NB4 (cell line): Measurements from ENCODE around the gene MX1.

Source experiments
- DNase-seq: peaks from one replicate; pipeline ENCODE4 v3.0.0; 2010; ENCODE audit warnings: low read depth
- H3K4me3 ChIP-seq: one replicate; pipeline ENCODE4 v1.5.1; 2011; ENCODE audit warnings: mild to moderate bottlenecking, low read depth, low read length, moderate library complexity
- CTCF ChIP-seq: IDR thresholded peaks from one replicate; pipeline ENCODE4 v1.5.1; 2012; ENCODE audit warnings: low read depth, low read length
- MAX ChIP-seq: IDR thresholded peaks from 2 replicates; pipeline ENCODE4 v1.6.1; 2011; ENCODE audit warnings: low read depth, low read length
- MYC ChIP-seq: IDR thresholded peaks from 2 replicates; pipeline ENCODE4 v1.6.1; 2011; ENCODE audit warnings: low read depth, low read length
- POLR2A ChIP-seq: IDR thresholded peaks from 2 replicates; pipeline ENCODE4 v1.6.1; 2011; ENCODE audit warnings: mild to moderate bottlenecking; ENCODE audit not compliant: insufficient read length; ENCODE audit errors: extremely low read depth

The MX1 gene

GRCh38 chr21:41425954-41426675, at the start of gene MX1:
MX1 (plus strand) TSS chr21:41426239; CDS start chr21:41432071, 5,832 bp downstream.
- no peak within 1 kb of the TSS for H3K4me3 ChIP-seq
- no peak for TF ChIP-seq MAX
- no peak for TF ChIP-seq CTCF
- TF ChIP-seq MYC = no peak
- TF ChIP-seq POLR2A = no peak
- DNase-seq = no peak

GRCh38 chr21:41377715-41378114, 48.3 kb upstream of the MX1 start:
- H3K4me3 ChIP-seq = no peak overlapping the region
- DNase-seq = no peak
- TF ChIP-seq POLR2A (no peak), CTCF (no peak), MYC (no peak), MAX (no peak)

- DNase-seq = no peak
- no peak for TF ChIP-seq MAX
- TF ChIP-seq MYC = no peak
- TF ChIP-seq POLR2A = no peak
- TF ChIP-seq CTCF = no peak
- no peak overlapping the region for H3K4me3 ChIP-seq
Measured at GRCh38 chr21:41378849-41379248, 47.2 kb upstream of the MX1 start.

GRCh38 chr21:41379901-41380300, 46.1 kb upstream of the MX1 start:
- TF ChIP-seq CTCF = no peak
- no peak for TF ChIP-seq POLR2A
- TF ChIP-seq MAX = no peak
- TF ChIP-seq MYC = no peak
- no peak for DNase-seq
- H3K4me3 ChIP-seq = no peak overlapping the region

GRCh38 chr21:41381731-41382130, 44.3 kb upstream of the MX1 start:
- H3K4me3 ChIP-seq = no peak overlapping the region
- TF ChIP-seq MAX (no peak), CTCF (no peak), MYC (no peak), POLR2A (no peak)
- no peak for DNase-seq
